Osteocyte (in vitro differentiated cells): ENCODE measurements around the gene RPL27. TPM values are rescaled to one million over a fixed set of nuclear protein-coding genes. Genes with fewer than 3 reads are reported as not detected.

Experiments
- DNase-seq: peaks from one replicate; pipeline ENCODE4 v3.0.0; 2021; ENCODE audit warnings: mixed read lengths; ENCODE audit not compliant: unreplicated experiment; ENCODE audit errors: extremely low spot score
- H3K27ac Mint-ChIP-seq: one replicate; pipeline ENCODE4 v1.8.0; 2021; ENCODE audit warnings: mild to moderate bottlenecking, mixed read lengths; ENCODE audit not compliant: unreplicated experiment
- H3K27me3 Mint-ChIP-seq: one replicate; pipeline ENCODE4 v1.8.0; 2021; ENCODE audit warnings: mixed read lengths; ENCODE audit not compliant: unreplicated experiment
- H3K36me3 Mint-ChIP-seq: one replicate; pipeline ENCODE4 v1.8.0; 2021; ENCODE audit warnings: mixed read lengths; ENCODE audit not compliant: unreplicated experiment
- H3K4me1 Mint-ChIP-seq: one replicate; pipeline ENCODE4 v1.8.0; 2021; ENCODE audit warnings: mixed read lengths; ENCODE audit not compliant: unreplicated experiment
- H3K4me3 Mint-ChIP-seq: one replicate; pipeline ENCODE4 v1.8.0; 2021; ENCODE audit warnings: mild to moderate bottlenecking, moderate library complexity, mixed read lengths; ENCODE audit not compliant: unreplicated experiment
- H3K9me3 Mint-ChIP-seq: one replicate; pipeline ENCODE4 v1.8.0; 2021; ENCODE audit warnings: mixed read lengths; ENCODE audit not compliant: unreplicated experiment
- CTCF ChIP-seq: fragments of 200-600 bp; sonication (generic); IDR thresholded peaks from 2 replicates; pipeline ENCODE4 v1.5.0; 2021; ENCODE audit warnings: antibody characterized with exemption, mild to moderate bottlenecking, moderate library complexity
- total RNA-seq: library from RNA; stranded (reverse); gene quantifications from 2 replicates; pipeline ENCODE4 v1.2.1, GENCODE V29; 2021

RPL27 gene
- total RNA-seq, 1 donor from 2014 or later = 1,010 TPM

- no peaks in the 10 kb centered on the region for H3K27me3 Mint-ChIP-seq
- TF ChIP-seq CTCF = no peak
- H3K4me3 Mint-ChIP-seq = no peak overlapping the region
- H3K4me1 Mint-ChIP-seq = peaks cover 13% of the 10 kb centered on the region
- no peak overlapping the region for H3K27ac Mint-ChIP-seq
- DNase-seq = no peak
- no peaks in the 10 kb centered on the region for H3K9me3 Mint-ChIP-seq
- H3K36me3 Mint-ChIP-seq = no peaks in the 10 kb centered on the region
Measured at GRCh38 chr17:43027091-43028032, 29.1 kb downstream of the RPL27 start.

- no peak for TF ChIP-seq CTCF
- H3K4me3 Mint-ChIP-seq = no peak overlapping the region
Measured at GRCh38 chr17:43028221-43028861, 30.1 kb downstream of the RPL27 start.

GRCh38 chr17:43030137-43030767 is 32.0 kb downstream of the RPL27 start:
- Mint-ChIP-seq H3K27me3 (peaks cover 3% of the 10 kb centered on the region), H3K4me3 (no peak overlapping the region), H3K27ac (no peak overlapping the region), H3K36me3 (no peaks in the 10 kb centered on the region), H3K9me3 (no peaks in the 10 kb centered on the region), H3K4me1 (peaks cover 5% of the 10 kb centered on the region)
- no peak for TF ChIP-seq CTCF
- DNase-seq = no peak

More at GRCh38 chr17:43028221-43028861, 30.1 kb downstream of the RPL27 start:
- DNase-seq = no peak
- H3K4me1 Mint-ChIP-seq = peaks cover 12% of the 10 kb centered on the region
- no peaks in the 10 kb centered on the region for H3K9me3 Mint-ChIP-seq
- no peaks in the 10 kb centered on the region for H3K27me3 Mint-ChIP-seq
- no peak overlapping the region for H3K27ac Mint-ChIP-seq
- H3K36me3 Mint-ChIP-seq = no peaks in the 10 kb centered on the region

- DNase-seq = no peak
- Mint-ChIP-seq H3K4me1 (no peaks in the 10 kb centered on the region), H3K4me3 (no peak overlapping the region), H3K36me3 (no peaks in the 10 kb centered on the region), H3K27ac (no peak overlapping the region), H3K9me3 (no peaks in the 10 kb centered on the region), H3K27me3 (peaks cover 3% of the 10 kb centered on the region)
- no peak for TF ChIP-seq CTCF
Measured at GRCh38 chr17:43031666-43032065, 33.4 kb downstream of the RPL27 start.
